Right lobe of liver (tissue), 4 donors: Measurements from ENCODE around the gene HLA-DPB1.

Experiments used
- POLR2A ChIP-seq: fragments of 450-650 bp; IDR thresholded peaks from one replicate; pipeline ENCODE4 v1.6.1; 2017; ENCODE audit warnings: antibody characterized with exemption, mild to moderate bottlenecking
- TF ChIP-seq, protein P1 (sequence below), 4 donors: fragments of 200-600 bp in 3 of 4; fragments of 450-650 bp in 1 of 4; IDR thresholded peaks; one replicate each; pipeline versions ENCODE4 v1.5.1 to v1.8.0; 2016 to 2022; ENCODE audit warnings: antibody characterized with exemption in 4 of 4, mild to moderate bottlenecking in 2 of 4
- donor health status: DM: no; HTN: no; CAD: no.
- donor health status: DM: no; HTN: no; CAD: no.
- donor health status: DM: no; HTN: yes; CAD: no.

- TF ChIP-seq, protein P1, sequence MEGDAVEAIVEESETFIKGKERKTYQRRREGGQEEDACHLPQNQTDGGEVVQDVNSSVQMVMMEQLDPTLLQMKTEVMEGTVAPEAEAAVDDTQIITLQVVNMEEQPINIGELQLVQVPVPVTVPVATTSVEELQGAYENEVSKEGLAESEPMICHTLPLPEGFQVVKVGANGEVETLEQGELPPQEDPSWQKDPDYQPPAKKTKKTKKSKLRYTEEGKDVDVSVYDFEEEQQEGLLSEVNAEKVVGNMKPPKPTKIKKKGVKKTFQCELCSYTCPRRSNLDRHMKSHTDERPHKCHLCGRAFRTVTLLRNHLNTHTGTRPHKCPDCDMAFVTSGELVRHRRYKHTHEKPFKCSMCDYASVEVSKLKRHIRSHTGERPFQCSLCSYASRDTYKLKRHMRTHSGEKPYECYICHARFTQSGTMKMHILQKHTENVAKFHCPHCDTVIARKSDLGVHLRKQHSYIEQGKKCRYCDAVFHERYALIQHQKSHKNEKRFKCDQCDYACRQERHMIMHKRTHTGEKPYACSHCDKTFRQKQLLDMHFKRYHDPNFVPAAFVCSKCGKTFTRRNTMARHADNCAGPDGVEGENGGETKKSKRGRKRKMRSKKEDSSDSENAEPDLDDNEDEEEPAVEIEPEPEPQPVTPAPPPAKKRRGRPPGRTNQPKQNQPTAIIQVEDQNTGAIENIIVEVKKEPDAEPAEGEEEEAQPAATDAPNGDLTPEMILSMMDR (IDR thresholded peaks at IDR 0.05) = no peak
- TF ChIP-seq POLR2A = no peak
These were observed 29.1 kb downstream of the HLA-DPB1 start for GRCh38 chr6:33104887-33105286.
